ENCODE data around the gene MVB12B. TPM values are rescaled to one million over a fixed set of nuclear protein-coding genes. Genes with fewer than 3 reads are reported as not detected.

MVB12B gene
- total and polyA plus RNA-seq, 8 donors: 2.6 to 6.7 (median 4.0) TPM

GRCh38 chr9:126381195-126381594 is 54.6 kb downstream of the MVB12B start:
- intact Hi-C loops (cut with DNase I): no loop called here
- WGBS, 2 donors: 94 to 95% methylated on average over 6 of the region's 6 CpGs
- no peak for FAIRE-seq

GRCh38 chr9:126383406-126384046 is 56.9 kb downstream of the MVB12B start:
- WGBS, 2 donors: 85 to 87% methylated on average over 3 of the region's 3 CpGs
- DNase-seq (no peak), FAIRE-seq (no peak), ATAC-seq (no peak)
- H3K27ac ChIP-seq: no peak overlapping the region
- no peak for TF ChIP-seq CTCF (IDR thresholded peaks at IDR 0.05)
- H3K36me3 ChIP-seq: no peaks in the 10 kb centered on the region
- no peak overlapping the region for H3K4me3 ChIP-seq
- intact Hi-C loops (cut with DNase I): no loop called here
- H3K9me3 ChIP-seq: no peaks in the 10 kb centered on the region
- no peaks in the 10 kb centered on the region for H3K4me1 ChIP-seq
- no peaks in the 10 kb centered on the region for H3K27me3 ChIP-seq

More at GRCh38 chr9:126381195-126381594, 54.6 kb downstream of the MVB12B start:
- Histone ChIP-seq H3K4me1 (no peaks in the 10 kb centered on the region), H3K4me3 (no peak overlapping the region), H3K36me3 (no peaks in the 10 kb centered on the region), H3K27me3 (no peaks in the 10 kb centered on the region), H3K27ac (no peak overlapping the region), H3K9me3 (no peaks in the 10 kb centered on the region)
- ATAC-seq (no peak), DNase-seq (no peak)
- no peak for TF ChIP-seq CTCF (IDR thresholded peaks at IDR 0.05)

GRCh38 chr9:126384926-126385325 is 58.3 kb downstream of the MVB12B start:
- DNase-seq: no peak
- FAIRE-seq: no peak
- no peak for ATAC-seq
- intact Hi-C loops (cut with DNase I): no loop called here
- H3K27me3 ChIP-seq: no peaks in the 10 kb centered on the region
- no peak overlapping the region for H3K4me3 ChIP-seq
- no peaks in the 10 kb centered on the region for H3K4me1 ChIP-seq
- no peak for TF ChIP-seq CTCF (IDR thresholded peaks at IDR 0.05)
- no peaks in the 10 kb centered on the region for H3K36me3 ChIP-seq
- H3K27ac ChIP-seq: no peak overlapping the region
- WGBS, 2 donors: 93 to 96% methylated on average over 7 of the region's 7 CpGs
- no peaks in the 10 kb centered on the region for H3K9me3 ChIP-seq

GRCh38 chr9:126386088-126386487 is 59.5 kb downstream of the MVB12B start:
- intact Hi-C loops (cut with DNase I): no loop called here
- H3K36me3 ChIP-seq: no peaks in the 10 kb centered on the region
- no peak overlapping the region for H3K27ac ChIP-seq
- ATAC-seq (peak in 1 of 4 donors; percentile 35), FAIRE-seq (no peak), DNase-seq (no peak)
- H3K4me3 ChIP-seq: no peak overlapping the region
- 77 to 78% methylated on average over 5 of the region's 5 CpGs for WGBS, 2 donors
- no peaks in the 10 kb centered on the region for H3K4me1 ChIP-seq
- no peaks in the 10 kb centered on the region for H3K27me3 ChIP-seq
- H3K9me3 ChIP-seq: no peaks in the 10 kb centered on the region
- TF ChIP-seq CTCF (IDR thresholded peaks at IDR 0.05): no peak

- no peaks in the 10 kb centered on the region for H3K27me3 ChIP-seq
- DNase-seq (no peak), FAIRE-seq (no peak), ATAC-seq (no peak)
- no peaks in the 10 kb centered on the region for H3K9me3 ChIP-seq
- no peaks in the 10 kb centered on the region for H3K36me3 ChIP-seq
- intact Hi-C loops (cut with DNase I): no loop called here
- H3K27ac ChIP-seq: no peak overlapping the region
- no peak overlapping the region for H3K4me3 ChIP-seq
- H3K4me1 ChIP-seq: no peaks in the 10 kb centered on the region
- 66 to 73% methylated on average over 6 of the region's 6 CpGs for WGBS, 2 donors
- TF ChIP-seq CTCF (IDR thresholded peaks at IDR 0.05): no peak
Observed at GRCh38 chr9:126386776-126387175, 60.1 kb downstream of the MVB12B start.
